H1 (cell line): ENCODE results near the gene COPZ1. TPM values are rescaled to one million over a fixed set of nuclear protein-coding genes. Genes with fewer than 3 reads are reported as not detected.

Experiments
- BCL11A ChIP-seq, 2 experiments: IDR thresholded peaks; one replicate each; pipeline ENCODE4 v1.6.1; 2011; ENCODE audit warnings: low read depth in 2 of 2, low read length in 2 of 2, mild to moderate bottlenecking in 2 of 2
- BRCA1 ChIP-seq: IDR thresholded peaks from 2 replicates; pipeline ENCODE4 v1.6.1; 2012; ENCODE audit warnings: low read depth, low read length, improper control_type of control experiment
- CEBPB ChIP-seq: IDR thresholded peaks from 2 replicates; pipeline ENCODE4 v1.6.1; 2012; ENCODE audit warnings: low read depth, low read length
- CHD1 ChIP-seq: IDR thresholded peaks from 2 replicates; pipeline ENCODE4 v1.6.1; 2012; ENCODE audit warnings: low read depth, low read length, improper control_type of control experiment
- CREB1 ChIP-seq: IDR thresholded peaks from 2 replicates; pipeline ENCODE4 v1.6.1; 2012; ENCODE audit warnings: inconsistent platforms
- EZH2 ChIP-seq: fragments of 200-600 bp; sonication (generic); IDR thresholded peaks from 2 replicates; pipeline ENCODE4 v1.7.1; 2012; ENCODE audit warnings: low read depth, mild to moderate bottlenecking, moderate library complexity, low read length, inconsistent platforms; ENCODE audit not compliant: severe bottlenecking
- KDM4A ChIP-seq: IDR thresholded peaks from one replicate; pipeline ENCODE4 v1.7.1; 2012; ENCODE audit warnings: low read depth, mild to moderate bottlenecking, moderate library complexity, low read length, inconsistent platforms; ENCODE audit not compliant: severe bottlenecking
- MAFK ChIP-seq: IDR thresholded peaks from 2 replicates; pipeline ENCODE4 v1.6.1; 2012; ENCODE audit warnings: low read depth, mild to moderate bottlenecking, improper control_type of control experiment, low read length
- RAD21 ChIP-seq, 2 experiments: IDR thresholded peaks in 1 of 2; conservative IDR thresholded peaks in 1 of 2; 2 replicates each; pipeline ENCODE4 v1.6.1; 2011; ENCODE audit warnings: low read depth in 2 of 2, low read length in 2 of 2, improper control_type of control experiment in 1 of 2, inconsistent platforms in 1 of 2, mild to moderate bottlenecking in 1 of 2, moderate library complexity in 1 of 2
- RXRA ChIP-seq: IDR thresholded peaks from 2 replicates; pipeline ENCODE4 v1.6.1; 2011; ENCODE audit warnings: low read depth, mild to moderate bottlenecking, low read length, moderate library complexity; ENCODE audit not compliant: insufficient read depth
- SAP30 ChIP-seq: fragments of 300-600 bp; sonication (generic); IDR thresholded peaks from 2 replicates; pipeline ENCODE4 v1.7.1; 2012; ENCODE audit warnings: low read length, moderate library complexity, mild to moderate bottlenecking, inconsistent platforms; ENCODE audit not compliant: insufficient read depth, insufficient replicate concordance
- SIN3A ChIP-seq, 2 experiments: IDR thresholded peaks in 1 of 2; conservative IDR thresholded peaks in 1 of 2; 2 replicates each; pipeline ENCODE4 v1.6.1; 2011 to 2012; ENCODE audit warnings: low read length in 2 of 2, improper control_type of control experiment in 1 of 2, low read depth in 1 of 2, mild to moderate bottlenecking in 1 of 2
- TAF7 ChIP-seq: optimal IDR thresholded peaks from 2 replicates; pipeline ENCODE3; 2011; ENCODE audit warnings: low read depth, mild to moderate bottlenecking, inconsistent platforms, low read length, moderate library complexity, borderline replicate concordance
- TEAD4 ChIP-seq: IDR thresholded peaks from 2 replicates; pipeline ENCODE4 v1.6.1; 2012; ENCODE audit warnings: low read depth, low read length, inconsistent platforms, mixed read lengths
- polyA plus RNA-seq, 7 experiments: library from polyadenylated mRNA; depleted of rRNA in 3 of 7; stranded (reverse) in 5 of 7; unstranded in 2 of 7; fragments of >200 nt in 5 of 7; fragments of 200-250 nt in 2 of 7; gene quantifications; 1 replicate in 5 of 7; 2 replicates in 1 of 7; 4 replicates in 1 of 7; pipeline versions ENCODE4 v1.2.1 to v1.2.3, GENCODE V29; 2011 to 2013; ENCODE audit warnings: missing spikeins in 2 of 7, mixed read lengths in 2 of 7
- total RNA-seq: library from RNA; stranded (reverse); fragmentation: NEBNext Ultra II Directional; extraction: Animal tissue kit (Norgen Biotek cat#: 25700); gene quantifications from 2 replicates; pipeline ENCODE4 v1.2.1, GENCODE V29; 2021
- TF ChIP-seq, protein P1 (sequence below): IDR thresholded peaks from 2 replicates; pipeline ENCODE4 v1.6.1; 2012; ENCODE audit warnings: inconsistent platforms
- TF ChIP-seq, protein P2 (sequence below), 3 experiments: IDR thresholded peaks; 1 replicate in 2 of 3; 2 replicates in 1 of 3; pipeline versions ENCODE4 v1.5.1 to v1.6.1; 2011; ENCODE audit warnings: low read length in 3 of 3, mild to moderate bottlenecking in 3 of 3, inconsistent platforms in 2 of 3, low read depth in 1 of 3, moderate library complexity in 1 of 3; ENCODE audit not compliant: insufficient read depth in 1 of 3; ENCODE audit errors: control extremely low read depth in 1 of 3
- TF ChIP-seq, protein P3 (sequence below): IDR thresholded peaks from 2 replicates; pipeline ENCODE4 v1.6.1; 2012; ENCODE audit warnings: inconsistent platforms
- TF ChIP-seq, protein P4 (sequence below): IDR thresholded peaks from 2 replicates; pipeline ENCODE4 v1.6.1; 2011; ENCODE audit warnings: low read depth, mild to moderate bottlenecking, low read length; ENCODE audit not compliant: insufficient read depth

Gene COPZ1
- total and polyA plus RNA-seq, 2 of the 8 experiments (the other 6 are each of a cell fraction or from before 2014, with no cell fraction given): 103 to 133 TPM

DNA sequence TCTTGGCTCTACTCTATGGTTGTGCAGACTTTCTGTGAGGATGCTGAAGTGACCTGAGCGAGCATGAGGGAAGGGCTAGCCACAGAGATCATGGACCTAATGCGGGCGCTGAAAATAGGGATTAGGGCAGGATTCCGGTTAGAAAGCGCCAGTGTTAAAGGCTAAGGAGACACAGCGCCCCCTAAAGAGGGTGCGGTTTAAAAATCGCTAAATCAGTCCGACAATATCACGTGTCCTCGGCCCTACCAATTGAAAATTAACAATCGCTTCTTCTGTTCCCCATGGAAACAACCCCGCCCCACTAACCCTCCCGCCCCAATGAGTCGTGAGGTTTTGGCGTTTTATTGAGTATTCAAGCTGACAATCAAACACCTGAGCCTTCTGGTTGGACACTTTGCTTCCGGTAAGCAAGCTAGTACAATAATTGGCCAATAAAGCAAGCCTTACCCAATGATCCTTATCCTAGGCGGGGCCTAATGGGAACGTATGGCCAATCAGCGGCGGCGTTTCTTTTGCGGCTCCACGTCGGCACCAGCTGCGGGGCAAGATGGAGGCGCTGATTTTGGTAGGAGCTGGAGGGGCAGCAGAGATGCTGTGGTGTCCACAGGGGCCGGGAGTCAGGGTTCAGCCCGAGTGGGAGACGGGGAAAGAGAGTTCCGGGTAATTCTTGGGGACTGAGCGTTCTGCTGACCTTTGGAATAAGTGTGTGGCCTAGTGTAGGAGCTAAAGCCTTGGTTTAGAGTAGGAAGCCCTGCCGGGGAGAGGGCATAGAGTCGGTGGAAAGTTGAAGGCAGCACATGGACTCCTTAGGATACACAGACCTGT lies at the start of gene COPZ1 (continued):
- TF ChIP-seq, protein P1, sequence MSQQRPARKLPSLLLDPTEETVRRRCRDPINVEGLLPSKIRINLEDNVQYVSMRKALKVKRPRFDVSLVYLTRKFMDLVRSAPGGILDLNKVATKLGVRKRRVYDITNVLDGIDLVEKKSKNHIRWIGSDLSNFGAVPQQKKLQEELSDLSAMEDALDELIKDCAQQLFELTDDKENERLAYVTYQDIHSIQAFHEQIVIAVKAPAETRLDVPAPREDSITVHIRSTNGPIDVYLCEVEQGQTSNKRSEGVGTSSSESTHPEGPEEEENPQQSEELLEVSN: no peak
- TF ChIP-seq, protein P2, sequence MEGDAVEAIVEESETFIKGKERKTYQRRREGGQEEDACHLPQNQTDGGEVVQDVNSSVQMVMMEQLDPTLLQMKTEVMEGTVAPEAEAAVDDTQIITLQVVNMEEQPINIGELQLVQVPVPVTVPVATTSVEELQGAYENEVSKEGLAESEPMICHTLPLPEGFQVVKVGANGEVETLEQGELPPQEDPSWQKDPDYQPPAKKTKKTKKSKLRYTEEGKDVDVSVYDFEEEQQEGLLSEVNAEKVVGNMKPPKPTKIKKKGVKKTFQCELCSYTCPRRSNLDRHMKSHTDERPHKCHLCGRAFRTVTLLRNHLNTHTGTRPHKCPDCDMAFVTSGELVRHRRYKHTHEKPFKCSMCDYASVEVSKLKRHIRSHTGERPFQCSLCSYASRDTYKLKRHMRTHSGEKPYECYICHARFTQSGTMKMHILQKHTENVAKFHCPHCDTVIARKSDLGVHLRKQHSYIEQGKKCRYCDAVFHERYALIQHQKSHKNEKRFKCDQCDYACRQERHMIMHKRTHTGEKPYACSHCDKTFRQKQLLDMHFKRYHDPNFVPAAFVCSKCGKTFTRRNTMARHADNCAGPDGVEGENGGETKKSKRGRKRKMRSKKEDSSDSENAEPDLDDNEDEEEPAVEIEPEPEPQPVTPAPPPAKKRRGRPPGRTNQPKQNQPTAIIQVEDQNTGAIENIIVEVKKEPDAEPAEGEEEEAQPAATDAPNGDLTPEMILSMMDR (IDR thresholded peaks at IDR 0.05; ENCODE audit: control extremely low read depth in 1 of 3, insufficient read depth in 1 of 3, low read depth in 1 of 3, low read length in 3 of 3): peak; percentile 57 to 89 (median 81)
- TF ChIP-seq RAD21 (IDR thresholded peaks at IDR 0.05 in 1 of 2, conservative IDR thresholded peaks at IDR 0.05 in 1 of 2; ENCODE audit: low read depth in 2 of 2, low read length in 2 of 2): peak; percentile 80 to 82
- TF ChIP-seq CHD1: no peak
- TF ChIP-seq SIN3A (conservative IDR thresholded peaks at IDR 0.05 in 1 of 2, IDR thresholded peaks at IDR 0.05 in 1 of 2; ENCODE audit: low read depth in 1 of 2, low read length in 2 of 2): peak in 1 of 2 experiments; percentile 89; a peak in 1 of 4 replicates
- no peak for TF ChIP-seq KDM4A
- TF ChIP-seq, protein P3, sequence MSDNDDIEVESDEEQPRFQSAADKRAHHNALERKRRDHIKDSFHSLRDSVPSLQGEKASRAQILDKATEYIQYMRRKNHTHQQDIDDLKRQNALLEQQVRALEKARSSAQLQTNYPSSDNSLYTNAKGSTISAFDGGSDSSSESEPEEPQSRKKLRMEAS: peak; percentile 37; the same call in 1 of the 2 replicates
- TF ChIP-seq CREB1: peak; percentile 79
- no peak for TF ChIP-seq RXRA
- no peak for TF ChIP-seq BCL11A (IDR thresholded peaks at IDR 0.05; ENCODE audit: low read depth in 2 of 2, low read length in 2 of 2)
- TF ChIP-seq SAP30: peak; percentile 61
- no peak for TF ChIP-seq BRCA1
- no peak for TF ChIP-seq MAFK
- 0 out of 2 replicates have a peak, but pooled peaks have one; percentile 12 for TF ChIP-seq CEBPB
- TF ChIP-seq EZH2: no peak
- TF ChIP-seq TEAD4: no peak
- TF ChIP-seq TAF7: peak; percentile 95
- TF ChIP-seq, protein P4, sequence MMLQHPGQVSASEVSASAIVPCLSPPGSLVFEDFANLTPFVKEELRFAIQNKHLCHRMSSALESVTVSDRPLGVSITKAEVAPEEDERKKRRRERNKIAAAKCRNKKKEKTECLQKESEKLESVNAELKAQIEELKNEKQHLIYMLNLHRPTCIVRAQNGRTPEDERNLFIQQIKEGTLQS: peak; percentile 73; the same call in 1 of the 2 replicates
